Measurements from ENCODE around the gene CXCR5.

The CXCR5 gene

GRCh38 chr11:118853678-118854077 lies 30.0 kb upstream of the CXCR5 start:
- H3K27me3 ChIP-seq (ENCODE audit: insufficient read depth, low read length) = no peaks in the 10 kb centered on the region
- H2AFZ ChIP-seq (ENCODE audit: low read depth, low read length) = no peak overlapping the region
- no peak overlapping the region for H3K4me3 ChIP-seq (ENCODE audit: low read length)
- H3K36me3 ChIP-seq (ENCODE audit: insufficient read depth, low read length) = no peaks in the 10 kb centered on the region
- H3K9me3 ChIP-seq (ENCODE audit: low read length) = no peaks in the 10 kb centered on the region
- no peaks in the 10 kb centered on the region for H3K4me1 ChIP-seq (ENCODE audit: insufficient read depth, low read length)

- Histone ChIP-seq H3K36me3 (ENCODE audit: insufficient read depth, low read length) (no peaks in the 10 kb centered on the region), H3K9me3 (ENCODE audit: low read length) (no peaks in the 10 kb centered on the region), H3K4me3 (ENCODE audit: low read length) (no peak overlapping the region), H2AFZ (ENCODE audit: low read depth, low read length) (no peak overlapping the region), H3K4me1 (ENCODE audit: insufficient read depth, low read length) (no peaks in the 10 kb centered on the region), H3K27me3 (ENCODE audit: insufficient read depth, low read length) (no peaks in the 10 kb centered on the region)
Measured at GRCh38 chr11:118856314-118856713, 27.4 kb upstream of the CXCR5 start.

GRCh38 chr11:118857385-118857784 lies 26.3 kb upstream of the CXCR5 start:
- Histone ChIP-seq H3K36me3 (ENCODE audit: insufficient read depth, low read length) (no peaks in the 10 kb centered on the region), H3K4me1 (ENCODE audit: insufficient read depth, low read length) (no peaks in the 10 kb centered on the region), H3K4me3 (ENCODE audit: low read length) (no peak overlapping the region), H3K27me3 (ENCODE audit: insufficient read depth, low read length) (no peaks in the 10 kb centered on the region), H3K9me3 (ENCODE audit: low read length) (no peaks in the 10 kb centered on the region), H2AFZ (ENCODE audit: low read depth, low read length) (no peak overlapping the region)

- no peak overlapping the region for H2AFZ ChIP-seq (ENCODE audit: low read depth, low read length)
- H3K4me3 ChIP-seq (ENCODE audit: low read length) = no peak overlapping the region
- H3K36me3 ChIP-seq (ENCODE audit: insufficient read depth, low read length) = no peaks in the 10 kb centered on the region
- H3K27me3 ChIP-seq (ENCODE audit: insufficient read depth, low read length) = no peaks in the 10 kb centered on the region
- H3K4me1 ChIP-seq (ENCODE audit: insufficient read depth, low read length) = no peaks in the 10 kb centered on the region
- no peaks in the 10 kb centered on the region for H3K9me3 ChIP-seq (ENCODE audit: low read length)
Measured at GRCh38 chr11:118859973-118860372, 23.7 kb upstream of the CXCR5 start.

- no peaks in the 10 kb centered on the region for H3K36me3 ChIP-seq (ENCODE audit: insufficient read depth, low read length)
Measured at GRCh38 chr11:118868659-118869058, 15.0 kb upstream of the CXCR5 start.

GRCh38 chr11:118870396-118871343 lies 13.0 kb upstream of the CXCR5 start:
- no peaks in the 10 kb centered on the region for H3K9me3 ChIP-seq (ENCODE audit: low read length)
- H3K4me3 ChIP-seq (ENCODE audit: low read length) = peak overlapping the region; percentile 15
- H3K36me3 ChIP-seq (ENCODE audit: insufficient read depth, low read length) = no peaks in the 10 kb centered on the region
- no peaks in the 10 kb centered on the region for H3K27me3 ChIP-seq (ENCODE audit: insufficient read depth, low read length)
- H2AFZ ChIP-seq (ENCODE audit: low read depth, low read length) = peak overlapping the region; percentile 63
- peaks cover 13% of the 10 kb centered on the region for H3K4me1 ChIP-seq (ENCODE audit: insufficient read depth, low read length)

More at GRCh38 chr11:118868659-118869058, 15.0 kb upstream of the CXCR5 start:
- no peaks in the 10 kb centered on the region for H3K27me3 ChIP-seq (ENCODE audit: insufficient read depth, low read length)
- H2AFZ ChIP-seq (ENCODE audit: low read depth, low read length) = no peak overlapping the region
- H3K4me1 ChIP-seq (ENCODE audit: insufficient read depth, low read length) = peaks cover 13% of the 10 kb centered on the region
- no peak overlapping the region for H3K4me3 ChIP-seq (ENCODE audit: low read length)
- no peaks in the 10 kb centered on the region for H3K9me3 ChIP-seq (ENCODE audit: low read length)

- H3K27me3 ChIP-seq (ENCODE audit: insufficient read depth, low read length) = no peaks in the 10 kb centered on the region
- no peak overlapping the region for H2AFZ ChIP-seq (ENCODE audit: low read depth, low read length)
- no peak overlapping the region for H3K4me3 ChIP-seq (ENCODE audit: low read length)
- no peaks in the 10 kb centered on the region for H3K36me3 ChIP-seq (ENCODE audit: insufficient read depth, low read length)
- no peaks in the 10 kb centered on the region for H3K9me3 ChIP-seq (ENCODE audit: low read length)
- peaks cover 13% of the 10 kb centered on the region for H3K4me1 ChIP-seq (ENCODE audit: insufficient read depth, low read length)
Measured at GRCh38 chr11:118872403-118872821, 11.3 kb upstream of the CXCR5 start.

- Histone ChIP-seq H3K27me3 (ENCODE audit: insufficient read depth, low read length) (no peaks in the 10 kb centered on the region), H3K4me1 (ENCODE audit: insufficient read depth, low read length) (peaks cover 13% of the 10 kb centered on the region), H3K36me3 (ENCODE audit: insufficient read depth, low read length) (no peaks in the 10 kb centered on the region), H3K4me3 (ENCODE audit: low read length) (no peak overlapping the region), H2AFZ (ENCODE audit: low read depth, low read length) (no peak overlapping the region), H3K9me3 (ENCODE audit: low read length) (no peaks in the 10 kb centered on the region)
Measured at GRCh38 chr11:118873804-118874203, 9.9 kb upstream of the CXCR5 start.

- Histone ChIP-seq H3K4me3 (ENCODE audit: low read length) (no peak overlapping the region), H3K27me3 (ENCODE audit: insufficient read depth, low read length) (no peaks in the 10 kb centered on the region), H2AFZ (ENCODE audit: low read depth, low read length) (no peak overlapping the region)
Measured at GRCh38 chr11:118876286-118876685, 7.4 kb upstream of the CXCR5 start.

GRCh38 chr11:118877487-118878162 lies 6.1 kb upstream of the CXCR5 start:
- H3K27me3 ChIP-seq (ENCODE audit: insufficient read depth, low read length) = no peaks in the 10 kb centered on the region
- no peak overlapping the region for H3K4me3 ChIP-seq (ENCODE audit: low read length)
- no peak overlapping the region for H2AFZ ChIP-seq (ENCODE audit: low read depth, low read length)
- no peaks in the 10 kb centered on the region for H3K9me3 ChIP-seq (ENCODE audit: low read length)
- no peaks in the 10 kb centered on the region for H3K4me1 ChIP-seq (ENCODE audit: insufficient read depth, low read length)
- no peaks in the 10 kb centered on the region for H3K36me3 ChIP-seq (ENCODE audit: insufficient read depth, low read length)

More at GRCh38 chr11:118876286-118876685, 7.4 kb upstream of the CXCR5 start:
- Histone ChIP-seq H3K36me3 (ENCODE audit: insufficient read depth, low read length) (no peaks in the 10 kb centered on the region), H3K4me1 (ENCODE audit: insufficient read depth, low read length) (no peaks in the 10 kb centered on the region), H3K9me3 (ENCODE audit: low read length) (no peaks in the 10 kb centered on the region)

GRCh38 chr11:118878163-118878563 lies 5.5 kb upstream of the CXCR5 start:
- Histone ChIP-seq H3K9me3 (ENCODE audit: low read length) (no peaks in the 10 kb centered on the region), H2AFZ (ENCODE audit: low read depth, low read length) (no peak overlapping the region), H3K4me1 (ENCODE audit: insufficient read depth, low read length) (no peaks in the 10 kb centered on the region), H3K4me3 (ENCODE audit: low read length) (no peak overlapping the region), H3K36me3 (ENCODE audit: insufficient read depth, low read length) (no peaks in the 10 kb centered on the region), H3K27me3 (ENCODE audit: insufficient read depth, low read length) (no peaks in the 10 kb centered on the region)

GRCh38 chr11:118881228-118881627 lies 2.5 kb upstream of the CXCR5 start:
- no peak overlapping the region for H3K4me3 ChIP-seq (ENCODE audit: low read length)
- no peaks in the 10 kb centered on the region for H3K27me3 ChIP-seq (ENCODE audit: insufficient read depth, low read length)
- no peaks in the 10 kb centered on the region for H3K36me3 ChIP-seq (ENCODE audit: insufficient read depth, low read length)
- H3K9me3 ChIP-seq (ENCODE audit: low read length) = no peaks in the 10 kb centered on the region
- H2AFZ ChIP-seq (ENCODE audit: low read depth, low read length) = no peak overlapping the region
- no peaks in the 10 kb centered on the region for H3K4me1 ChIP-seq (ENCODE audit: insufficient read depth, low read length)

- no peak overlapping the region for H3K4me3 ChIP-seq (ENCODE audit: low read length)
- H2AFZ ChIP-seq (ENCODE audit: low read depth, low read length) = no peak overlapping the region
- H3K4me1 ChIP-seq (ENCODE audit: insufficient read depth, low read length) = peaks cover 3% of the 10 kb centered on the region
- no peaks in the 10 kb centered on the region for H3K27me3 ChIP-seq (ENCODE audit: insufficient read depth, low read length)
- no peaks in the 10 kb centered on the region for H3K36me3 ChIP-seq (ENCODE audit: insufficient read depth, low read length)
- H3K9me3 ChIP-seq (ENCODE audit: low read length) = no peaks in the 10 kb centered on the region
Measured at GRCh38 chr11:118882491-118882890, 1.2 kb upstream of the CXCR5 start.

Data from neuron (in vitro differentiated cells).